Omental fat pad (tissue), 4 donors: ENCODE data around the gene FBXO42. TPM values are rescaled to one million over a fixed set of nuclear protein-coding genes. Genes with fewer than 3 reads are reported as not detected.

ENCODE experiments used
- ATAC-seq: fragments of 150-250 bp; one replicate; pipeline ENCODE4 v1.9.1; 2016; ENCODE audit warnings: mild to moderate bottlenecking, moderate library complexity; ENCODE audit not compliant: low FRiP score
- DNase-seq: peaks from one replicate; pipeline ENCODE4 v3.0.0-alpha.2; 2019; ENCODE audit warnings: low spot score
- total RNA-seq, 4 donors: library from RNA; depleted of rRNA; stranded (reverse); fragments of >200 nt; gene quantifications; one replicate each; pipeline ENCODE4 v1.1.0, GENCODE V29; 2016
- TF ChIP-seq, protein P1 (sequence below), 3 donors: fragments of 450-650 bp; IDR thresholded peaks; one replicate each; pipeline ENCODE4 v1.5.1; 2016 to 2017; ENCODE audit warnings: antibody characterized with exemption in 3 of 3, mild to moderate bottlenecking in 3 of 3, moderate library complexity in 2 of 3

Gene FBXO42
- total RNA-seq, 4 donors from 2014 or later: 16.1 to 29.8 (median 19.2) TPM

- no peak for ATAC-seq
- DNase-seq: no peak
- TF ChIP-seq, protein P1, sequence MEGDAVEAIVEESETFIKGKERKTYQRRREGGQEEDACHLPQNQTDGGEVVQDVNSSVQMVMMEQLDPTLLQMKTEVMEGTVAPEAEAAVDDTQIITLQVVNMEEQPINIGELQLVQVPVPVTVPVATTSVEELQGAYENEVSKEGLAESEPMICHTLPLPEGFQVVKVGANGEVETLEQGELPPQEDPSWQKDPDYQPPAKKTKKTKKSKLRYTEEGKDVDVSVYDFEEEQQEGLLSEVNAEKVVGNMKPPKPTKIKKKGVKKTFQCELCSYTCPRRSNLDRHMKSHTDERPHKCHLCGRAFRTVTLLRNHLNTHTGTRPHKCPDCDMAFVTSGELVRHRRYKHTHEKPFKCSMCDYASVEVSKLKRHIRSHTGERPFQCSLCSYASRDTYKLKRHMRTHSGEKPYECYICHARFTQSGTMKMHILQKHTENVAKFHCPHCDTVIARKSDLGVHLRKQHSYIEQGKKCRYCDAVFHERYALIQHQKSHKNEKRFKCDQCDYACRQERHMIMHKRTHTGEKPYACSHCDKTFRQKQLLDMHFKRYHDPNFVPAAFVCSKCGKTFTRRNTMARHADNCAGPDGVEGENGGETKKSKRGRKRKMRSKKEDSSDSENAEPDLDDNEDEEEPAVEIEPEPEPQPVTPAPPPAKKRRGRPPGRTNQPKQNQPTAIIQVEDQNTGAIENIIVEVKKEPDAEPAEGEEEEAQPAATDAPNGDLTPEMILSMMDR (IDR thresholded peaks at IDR 0.05): no peak
These were observed 141.7 kb downstream of the FBXO42 start for GRCh38 chr1:16210581-16210980.

DNA sequence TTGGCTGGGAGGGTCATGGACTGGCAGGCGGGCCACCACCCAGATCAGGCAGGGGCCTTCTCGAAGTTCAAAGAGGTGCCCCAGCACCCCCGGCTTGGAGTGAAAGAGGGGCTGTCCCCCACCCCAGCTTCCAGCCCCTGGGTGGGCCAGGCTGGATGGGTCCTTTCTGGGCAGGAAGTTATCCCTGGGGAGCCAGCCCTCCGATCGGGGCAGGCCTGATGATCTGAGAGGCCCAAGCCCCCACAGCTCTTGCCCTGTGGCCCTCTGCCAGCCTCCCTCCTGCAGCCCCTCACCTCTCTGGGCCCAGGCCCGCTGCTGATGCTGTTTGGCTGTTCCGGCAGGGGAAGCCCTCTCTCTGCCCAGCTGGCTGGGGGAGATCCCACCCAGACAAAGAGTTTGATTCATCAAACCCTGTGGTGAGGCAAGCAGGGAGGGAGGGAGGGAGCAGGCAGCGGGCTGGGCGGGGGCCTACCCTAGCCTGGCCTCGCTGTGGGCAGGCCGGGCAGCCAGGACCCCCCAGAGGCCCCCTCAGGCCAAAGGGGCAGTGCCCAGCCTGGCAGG lies 142.4 kb downstream of the FBXO42 start:
- DNase-seq (no peak), ATAC-seq (no peak)
- TF ChIP-seq, protein P1 (IDR thresholded peaks at IDR 0.05): no peak

DNA sequence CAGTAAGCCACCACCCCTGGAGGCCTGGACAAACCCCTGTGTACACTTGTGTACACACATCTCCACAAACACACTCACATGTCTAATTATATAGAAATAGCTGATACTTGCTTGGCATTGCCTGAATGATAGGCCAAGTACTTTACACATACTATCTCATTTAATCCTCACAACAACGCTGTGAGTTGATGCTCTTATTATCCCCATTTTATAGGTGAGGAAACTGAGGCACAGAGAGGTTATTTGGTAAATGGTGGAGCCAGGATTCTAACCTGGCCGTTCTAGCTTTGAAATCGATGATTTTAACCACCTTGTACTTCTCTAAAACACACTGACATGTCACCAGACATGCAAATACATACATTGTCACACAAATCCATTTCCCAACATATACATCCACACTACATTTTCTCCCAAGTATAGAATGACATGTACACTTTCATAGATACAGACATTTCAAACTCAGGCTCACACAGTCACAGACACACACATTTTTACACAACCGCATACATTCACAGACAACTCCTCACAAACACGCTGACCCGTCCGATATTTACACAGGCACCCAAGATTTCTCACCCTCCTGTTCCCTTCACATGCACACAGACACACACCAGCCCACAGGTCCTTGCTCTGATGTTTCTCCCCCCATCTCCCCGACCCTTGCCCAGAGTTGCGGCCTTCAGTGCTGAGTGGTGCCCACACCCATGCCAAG lies 143.0 kb downstream of the FBXO42 start:
- TF ChIP-seq, protein P1 (IDR thresholded peaks at IDR 0.05): no peak
- ATAC-seq: no peak
- no peak for DNase-seq

GRCh38 chr1:16208270-16208987 lies 143.9 kb downstream of the FBXO42 start:
- TF ChIP-seq, protein P1 (IDR thresholded peaks at IDR 0.05): no peak
- ATAC-seq (no peak), DNase-seq (no peak)

GRCh38 chr1:16207318-16208269 lies 144.7 kb downstream of the FBXO42 start:
- ATAC-seq (no peak), DNase-seq (no peak)
- TF ChIP-seq, protein P1 (IDR thresholded peaks at IDR 0.05): no peak

GRCh38 chr1:16206547-16207317 lies 145.5 kb downstream of the FBXO42 start:
- DNase-seq (peak; percentile 85), ATAC-seq (peak; percentile 97)
- TF ChIP-seq, protein P1 (IDR thresholded peaks at IDR 0.05): no peak
